BE2C (cell line): ENCODE data around the gene GADD45B.

ENCODE experiments used
- DNase-seq: peaks from one replicate; pipeline ENCODE4 v3.0.0-alpha.2; 2020
- H3K27me3 ChIP-seq: fragments of 250-450 bp; sonication (Bioruptor Pico); 2 replicates; pipeline ENCODE4 v1.5.1; 2020; ENCODE audit warnings: mild to moderate bottlenecking
- H3K36me3 ChIP-seq: fragments of 250-450 bp; sonication (Bioruptor Pico); 2 replicates; pipeline ENCODE4 v1.5.1; 2020; ENCODE audit warnings: mild to moderate bottlenecking
- H3K4me1 ChIP-seq: fragments of 250-450 bp; sonication (Bioruptor Pico); 2 replicates; pipeline ENCODE4 v1.5.1; 2020
- H3K4me3 ChIP-seq: 2 replicates; pipeline ENCODE4 v1.5.1; 2011; ENCODE audit warnings: low read depth, low read length
- H3K9me3 ChIP-seq: fragments of 250-450 bp; sonication (Bioruptor Pico); 2 replicates; pipeline ENCODE4 v1.5.1; 2020
- TF ChIP-seq, protein P1 (sequence below): IDR thresholded peaks from 2 replicates; pipeline ENCODE4 v1.5.1; 2012; ENCODE audit warnings: mild to moderate bottlenecking, low read depth, low read length

GADD45B gene

DNA sequence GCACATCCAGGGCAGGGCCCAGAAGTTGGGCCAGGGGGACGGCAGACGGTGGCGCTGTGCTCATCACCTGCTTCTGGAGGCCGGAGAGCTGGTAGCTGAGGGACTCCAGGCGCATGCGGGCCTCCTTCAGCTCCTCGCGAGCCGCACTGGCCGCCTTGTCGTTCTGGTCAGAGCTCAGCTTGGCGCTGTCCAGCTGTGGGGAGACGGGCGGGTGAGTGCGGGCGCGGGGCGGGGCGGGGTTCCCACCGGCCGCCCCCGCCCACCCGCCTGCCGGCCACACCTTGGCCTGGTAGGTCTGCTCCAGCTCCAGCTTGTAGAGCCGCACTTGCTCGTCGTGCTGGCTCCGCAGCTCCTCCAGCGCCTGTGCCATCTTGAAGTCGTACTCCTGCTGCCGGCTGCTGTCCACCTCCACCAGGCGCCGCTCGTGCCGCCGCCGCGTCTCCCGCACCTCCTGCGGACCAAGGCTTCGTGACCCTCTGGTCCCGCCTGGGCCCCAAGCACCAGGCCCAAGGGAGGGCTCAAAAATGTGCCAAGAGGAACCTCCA, 41.1 kb upstream of the GADD45B start:
- Histone ChIP-seq H3K9me3 (no peaks in the 10 kb centered on the region), H3K27me3 (no peaks in the 10 kb centered on the region), H3K4me1 (no peaks in the 10 kb centered on the region; the same call in 1 of the 2 replicates), H3K4me3 (no peak overlapping the region), H3K36me3 (peaks cover 67% of the 10 kb centered on the region)
- TF ChIP-seq, protein P1, sequence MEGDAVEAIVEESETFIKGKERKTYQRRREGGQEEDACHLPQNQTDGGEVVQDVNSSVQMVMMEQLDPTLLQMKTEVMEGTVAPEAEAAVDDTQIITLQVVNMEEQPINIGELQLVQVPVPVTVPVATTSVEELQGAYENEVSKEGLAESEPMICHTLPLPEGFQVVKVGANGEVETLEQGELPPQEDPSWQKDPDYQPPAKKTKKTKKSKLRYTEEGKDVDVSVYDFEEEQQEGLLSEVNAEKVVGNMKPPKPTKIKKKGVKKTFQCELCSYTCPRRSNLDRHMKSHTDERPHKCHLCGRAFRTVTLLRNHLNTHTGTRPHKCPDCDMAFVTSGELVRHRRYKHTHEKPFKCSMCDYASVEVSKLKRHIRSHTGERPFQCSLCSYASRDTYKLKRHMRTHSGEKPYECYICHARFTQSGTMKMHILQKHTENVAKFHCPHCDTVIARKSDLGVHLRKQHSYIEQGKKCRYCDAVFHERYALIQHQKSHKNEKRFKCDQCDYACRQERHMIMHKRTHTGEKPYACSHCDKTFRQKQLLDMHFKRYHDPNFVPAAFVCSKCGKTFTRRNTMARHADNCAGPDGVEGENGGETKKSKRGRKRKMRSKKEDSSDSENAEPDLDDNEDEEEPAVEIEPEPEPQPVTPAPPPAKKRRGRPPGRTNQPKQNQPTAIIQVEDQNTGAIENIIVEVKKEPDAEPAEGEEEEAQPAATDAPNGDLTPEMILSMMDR = no peak
- no peak for DNase-seq

DNA sequence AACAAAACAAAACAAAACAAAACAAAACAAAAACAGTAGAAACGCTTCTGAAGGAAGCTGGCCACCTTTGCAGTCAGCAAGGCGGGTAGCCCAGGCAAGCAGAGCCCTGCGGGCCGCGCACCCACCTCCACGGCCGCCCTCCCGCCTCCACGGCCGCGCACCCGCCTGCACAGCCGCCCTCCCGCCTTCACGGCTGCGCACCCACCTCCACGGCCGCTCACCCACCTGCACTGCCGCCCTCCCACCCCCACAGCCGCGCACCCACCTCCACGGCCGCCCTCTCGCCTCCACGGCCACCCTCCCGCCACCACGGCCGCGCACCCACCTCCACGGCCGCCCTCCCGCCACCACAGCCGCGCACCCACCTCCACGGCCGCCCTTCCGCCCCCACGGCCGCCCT, 39.5 kb upstream of the GADD45B start:
- Histone ChIP-seq H3K36me3 (peaks cover 66% of the 10 kb centered on the region), H3K4me1 (no peaks in the 10 kb centered on the region), H3K4me3 (no peak overlapping the region), H3K9me3 (no peaks in the 10 kb centered on the region), H3K27me3 (no peaks in the 10 kb centered on the region)
- TF ChIP-seq, protein P1 = no peak
- no peak for DNase-seq

DNA sequence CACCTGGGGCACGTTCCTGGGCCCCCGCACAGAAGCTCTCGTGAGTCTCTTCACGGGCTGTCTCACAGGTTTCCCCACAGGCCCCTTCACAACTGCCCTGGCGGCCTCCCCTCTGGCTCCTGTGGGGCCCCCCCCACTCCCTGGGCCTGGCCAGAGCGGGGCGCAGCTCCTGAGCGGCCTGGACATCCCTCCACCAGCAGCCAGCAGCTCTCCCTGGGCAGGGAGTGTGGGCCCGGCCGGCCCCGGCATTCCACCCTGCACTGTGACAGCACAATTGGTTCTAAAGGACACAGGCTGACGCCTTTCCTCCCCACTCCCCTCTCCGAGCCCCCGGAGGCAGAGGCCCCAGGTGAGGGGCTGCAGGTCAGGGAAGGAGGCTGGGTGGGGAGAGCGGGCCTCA, 39.0 kb upstream of the GADD45B start:
- H3K27me3 ChIP-seq = no peaks in the 10 kb centered on the region
- peaks cover 66% of the 10 kb centered on the region for H3K36me3 ChIP-seq
- H3K4me1 ChIP-seq = no peaks in the 10 kb centered on the region
- DNase-seq = no peak
- TF ChIP-seq, protein P1 = no peak
- no peaks in the 10 kb centered on the region for H3K9me3 ChIP-seq
- H3K4me3 ChIP-seq = no peak overlapping the region

DNA sequence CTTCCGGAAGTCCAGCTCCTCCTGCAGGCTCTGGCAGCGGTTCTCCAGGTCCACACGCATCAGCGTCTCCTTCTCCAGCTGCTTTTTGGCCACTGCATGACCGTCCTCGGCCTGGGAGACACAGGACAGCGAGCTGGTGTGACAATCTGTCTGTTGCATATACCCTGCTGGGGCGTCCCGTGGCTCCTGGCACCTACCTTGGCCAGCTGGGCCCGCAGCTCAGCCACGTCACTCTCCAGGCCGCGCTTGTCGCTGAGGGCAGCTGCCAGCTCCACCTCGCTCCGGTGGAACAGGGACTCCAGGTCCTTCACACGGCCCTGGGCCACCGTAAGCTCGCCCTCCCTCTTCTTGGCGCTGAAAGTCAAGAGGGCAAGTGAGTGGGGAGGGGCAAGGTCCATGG, 37.7 kb upstream of the GADD45B start:
- Histone ChIP-seq H3K4me1 (no peaks in the 10 kb centered on the region), H3K4me3 (no peak overlapping the region), H3K27me3 (no peaks in the 10 kb centered on the region), H3K9me3 (no peaks in the 10 kb centered on the region), H3K36me3 (peaks cover 77% of the 10 kb centered on the region)
- TF ChIP-seq, protein P1 = no peak
- DNase-seq = no peak

DNA sequence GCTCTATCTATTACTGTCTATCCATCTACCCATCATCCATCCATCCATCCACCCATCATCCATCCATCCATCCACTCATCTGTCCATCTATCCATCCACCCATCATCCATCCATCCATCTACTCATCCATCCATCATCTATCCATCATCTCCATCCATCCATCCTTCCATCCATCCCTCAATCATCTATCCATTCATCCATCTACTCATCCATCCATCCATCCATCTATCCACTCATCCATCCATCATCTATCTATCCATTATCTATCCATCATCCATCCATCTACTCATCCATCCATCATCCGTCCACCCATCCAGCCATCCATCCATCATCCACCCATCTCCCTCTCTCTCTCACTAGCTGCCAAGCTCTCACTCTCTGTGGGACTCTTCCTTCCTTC, 35.4 kb upstream of the GADD45B start:
- no peak for DNase-seq
- Histone ChIP-seq H3K4me1 (no peaks in the 10 kb centered on the region), H3K9me3 (no peaks in the 10 kb centered on the region), H3K27me3 (no peaks in the 10 kb centered on the region), H3K36me3 (peaks cover 77% of the 10 kb centered on the region), H3K4me3 (no peak overlapping the region)
- TF ChIP-seq, protein P1 = no peak

DNA sequence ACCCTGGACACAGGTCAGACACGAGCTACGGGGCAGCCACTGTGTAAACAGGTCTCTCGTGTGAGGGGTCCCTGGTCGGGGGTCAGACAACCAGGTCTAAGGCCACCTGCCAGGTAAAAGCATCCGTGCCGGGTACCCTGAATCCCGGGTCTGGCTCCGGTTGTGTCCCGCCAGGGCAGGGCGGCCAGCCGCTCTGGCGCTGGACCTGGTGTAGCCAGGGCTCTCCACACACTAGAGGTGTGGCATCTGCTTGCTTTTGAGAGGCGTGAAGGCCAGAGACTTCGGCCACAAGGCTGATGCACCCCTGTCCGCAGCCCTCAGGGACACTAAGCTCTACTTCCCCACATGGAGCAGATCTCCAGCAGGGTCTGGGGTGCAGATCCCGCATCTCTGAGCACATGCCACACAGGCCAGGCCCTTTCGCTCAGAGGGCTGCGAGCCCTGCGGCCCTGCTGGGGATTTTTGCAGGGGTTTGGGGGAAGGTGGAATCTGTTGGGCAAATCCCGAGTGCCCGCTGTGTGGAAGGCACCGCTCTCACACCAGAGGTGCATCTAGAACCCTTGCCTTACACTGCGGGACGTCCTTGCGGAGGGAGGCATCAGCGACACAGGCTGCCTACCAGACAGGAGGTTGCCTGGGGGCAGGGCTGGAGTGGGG, 34.7 kb upstream of the GADD45B start:
- TF ChIP-seq, protein P1 = no peak
- no peaks in the 10 kb centered on the region for H3K27me3 ChIP-seq
- no peaks in the 10 kb centered on the region for H3K9me3 ChIP-seq
- H3K4me3 ChIP-seq = no peak overlapping the region
- H3K4me1 ChIP-seq = no peaks in the 10 kb centered on the region
- DNase-seq = no peak
- H3K36me3 ChIP-seq = peaks cover 72% of the 10 kb centered on the region
